Activated naive CD4-positive, alpha-beta T cell (primary cell): ENCODE results near the gene ENDOD1.

Experiments
- DNase-seq, 4 experiments: peaks; one replicate each; lab custom pipeline; 2025; lab: John Stamatoyannopoulos, UW

ENDOD1 gene

GRCh38 chr11:95144313-95145235 is 54.9 kb downstream of the ENDOD1 start:
- DNase-seq = no peak

GRCh38 chr11:95145430-95146060 is 55.9 kb downstream of the ENDOD1 start:
- DNase-seq = no peak

DNA sequence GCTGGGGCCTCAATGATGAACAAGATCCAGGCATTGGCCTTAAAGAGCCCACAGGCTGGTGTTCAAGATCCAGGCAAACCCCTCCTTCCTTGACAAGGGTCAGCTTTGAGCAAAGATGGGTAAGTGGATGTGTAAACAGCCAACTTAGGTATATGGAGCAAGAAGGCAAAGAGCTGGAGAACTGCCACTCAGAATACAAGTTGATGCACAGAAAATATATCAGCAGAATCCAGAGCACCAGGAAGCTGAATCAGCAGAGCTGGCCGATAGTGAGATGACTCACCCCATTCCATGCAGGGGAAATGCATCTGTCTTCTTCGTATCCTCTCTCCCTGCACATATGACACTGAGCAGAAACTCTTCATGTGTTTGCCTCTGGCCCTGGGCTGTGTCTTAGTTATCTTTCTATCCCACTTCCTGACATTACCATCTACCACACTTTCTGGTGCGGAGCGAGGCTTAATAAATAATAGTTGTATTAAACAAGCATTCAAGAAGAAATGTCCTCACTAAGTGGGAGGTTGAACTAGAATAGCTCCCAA is 57.8 kb downstream of the ENDOD1 start:
- DNase-seq = no peak

DNA sequence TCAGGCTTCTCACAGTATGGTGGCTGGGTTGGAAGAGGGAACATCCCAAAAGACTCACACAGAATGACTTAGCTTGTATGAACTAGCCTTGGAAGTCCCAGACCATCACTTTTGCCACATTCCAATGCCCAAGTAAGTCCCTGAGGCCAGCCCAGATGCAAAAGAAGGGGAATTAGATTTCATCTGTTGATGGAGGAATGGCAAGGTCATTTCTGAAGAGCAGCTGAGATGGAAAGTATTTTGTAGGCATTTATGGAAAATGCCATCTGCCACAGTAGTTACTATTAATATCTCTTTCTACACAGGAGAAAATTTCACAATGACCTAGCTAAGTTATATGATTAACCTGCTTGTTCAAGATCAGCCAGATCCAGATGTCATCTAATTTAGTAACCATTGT is 58.8 kb downstream of the ENDOD1 start:
- no peak for DNase-seq

GRCh38 chr11:95148938-95149337 is 59.3 kb downstream of the ENDOD1 start:
- no peak for DNase-seq

DNA sequence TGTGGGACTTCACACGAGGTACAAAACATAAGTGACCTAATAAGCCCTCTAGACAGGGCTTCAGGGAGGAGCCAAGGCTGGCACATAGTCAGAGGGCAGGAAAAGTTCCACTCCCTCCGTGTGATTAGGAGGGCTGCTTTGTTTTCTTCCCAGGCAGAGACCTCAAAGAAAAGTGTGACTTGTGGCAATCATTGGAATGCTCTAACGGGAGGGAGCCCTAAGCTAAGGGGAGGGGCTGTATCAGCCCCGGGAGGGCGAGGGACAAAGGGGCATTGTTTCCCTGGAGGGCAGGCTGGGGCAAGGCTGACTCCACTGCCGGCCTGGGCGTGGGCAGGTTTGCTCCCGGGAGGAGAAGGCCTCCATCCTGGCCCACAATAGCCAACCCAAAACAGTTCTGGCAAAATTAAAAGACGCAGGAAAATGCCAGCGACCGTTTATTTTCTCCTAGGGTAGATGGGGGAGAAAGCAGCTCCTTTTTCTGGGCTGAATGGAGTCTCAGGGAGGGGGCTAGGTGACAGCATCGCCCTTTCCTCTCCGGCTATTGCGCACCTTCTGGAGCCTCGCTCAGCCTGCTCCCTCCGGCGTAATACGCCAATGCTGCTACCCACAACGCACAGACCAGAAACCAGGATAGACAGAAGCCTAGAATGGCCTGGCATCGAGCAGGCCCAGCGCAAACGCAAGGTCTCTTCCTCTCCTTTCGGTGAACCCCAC is 60.2 kb downstream of the ENDOD1 start:
- DNase-seq = no peak

GRCh38 chr11:95150956-95151684 is 61.5 kb downstream of the ENDOD1 start:
- DNase-seq = peak; percentile 65 to 84 (median 80)

DNA sequence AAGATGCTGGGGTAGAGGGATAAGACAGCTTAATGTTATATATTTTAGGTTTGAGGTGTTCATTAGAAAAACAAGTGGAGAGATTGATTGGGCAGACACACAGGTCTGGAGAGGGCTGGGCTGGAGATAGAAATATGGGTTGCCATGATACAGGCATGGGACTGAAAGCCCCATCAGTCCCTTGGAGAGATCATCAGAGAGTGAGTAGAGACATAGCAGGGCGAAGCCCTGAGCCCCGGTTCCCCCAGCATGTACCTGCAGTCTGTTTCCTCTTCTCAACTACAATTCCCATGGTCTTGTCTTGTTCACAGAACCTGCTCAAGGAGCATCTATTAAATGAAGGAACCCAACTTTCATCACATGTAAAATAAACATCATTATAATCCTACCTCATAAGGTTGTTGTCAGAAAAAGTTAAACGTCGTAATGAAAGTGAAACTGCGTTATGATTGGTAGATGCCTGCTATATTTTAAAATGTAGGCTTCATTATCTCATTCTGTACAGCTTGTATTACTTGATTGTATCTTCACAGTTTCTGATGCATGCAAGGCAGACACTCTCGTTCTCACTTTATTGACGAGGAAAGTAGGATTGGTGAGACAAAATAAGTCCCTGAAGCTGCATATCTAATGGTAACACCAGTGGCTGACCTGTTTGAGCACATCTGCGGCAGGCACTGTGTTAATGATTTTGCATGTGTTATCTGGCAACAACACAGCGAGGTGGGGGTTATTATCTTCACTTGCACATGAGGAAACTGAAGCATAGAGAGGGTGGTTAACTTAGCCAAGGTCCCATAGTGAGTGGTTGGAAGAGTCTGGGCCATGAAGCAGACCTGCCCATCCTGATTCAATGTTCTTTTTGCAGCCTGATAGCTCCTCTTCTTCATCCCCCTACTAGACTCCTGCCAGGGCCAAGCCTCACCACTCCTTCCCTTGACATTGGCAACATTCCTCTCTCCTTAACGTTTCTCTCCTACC is 63.5 kb downstream of the ENDOD1 start:
- no peak for DNase-seq

DNA sequence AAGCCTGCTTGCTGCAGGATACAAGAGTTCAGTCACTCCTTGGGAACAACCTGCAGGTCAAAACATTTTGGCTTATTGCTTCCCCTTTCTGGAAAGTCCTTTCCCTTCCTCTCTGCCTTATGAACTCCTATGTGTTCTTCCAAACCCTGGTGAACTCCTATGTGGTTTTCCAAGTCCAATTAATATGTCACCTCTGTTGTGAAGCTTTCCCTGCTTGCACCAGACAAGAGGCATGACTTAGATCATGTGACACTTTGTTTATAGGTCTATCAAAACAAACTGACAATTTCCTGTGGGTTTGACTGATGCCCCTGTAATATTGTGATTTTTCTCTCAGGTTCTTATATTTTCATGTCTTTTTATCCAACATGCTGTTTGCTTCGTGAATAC is 64.2 kb downstream of the ENDOD1 start:
- no peak for DNase-seq

DNA sequence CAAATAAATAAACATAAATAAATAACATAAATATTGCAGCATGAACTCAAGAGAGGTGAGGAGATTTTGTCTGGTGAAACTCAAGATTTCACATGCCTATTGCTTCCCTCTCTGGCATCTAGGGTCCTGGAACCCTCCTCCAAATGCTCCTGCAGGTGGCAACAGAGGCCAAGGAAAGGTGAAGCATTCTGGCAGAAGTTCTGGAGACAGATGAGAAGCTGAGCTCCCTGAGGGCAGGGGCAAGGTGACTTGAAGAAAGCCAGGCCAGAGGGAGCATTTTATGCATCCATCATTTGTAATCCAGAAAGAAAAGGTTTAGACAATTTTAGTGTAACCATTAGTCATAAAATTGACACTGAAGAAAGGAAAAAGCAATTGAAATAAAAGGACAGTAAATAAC is 64.9 kb downstream of the ENDOD1 start:
- DNase-seq = peak in 2 of 4 experiments; percentile 29 to 45

DNA sequence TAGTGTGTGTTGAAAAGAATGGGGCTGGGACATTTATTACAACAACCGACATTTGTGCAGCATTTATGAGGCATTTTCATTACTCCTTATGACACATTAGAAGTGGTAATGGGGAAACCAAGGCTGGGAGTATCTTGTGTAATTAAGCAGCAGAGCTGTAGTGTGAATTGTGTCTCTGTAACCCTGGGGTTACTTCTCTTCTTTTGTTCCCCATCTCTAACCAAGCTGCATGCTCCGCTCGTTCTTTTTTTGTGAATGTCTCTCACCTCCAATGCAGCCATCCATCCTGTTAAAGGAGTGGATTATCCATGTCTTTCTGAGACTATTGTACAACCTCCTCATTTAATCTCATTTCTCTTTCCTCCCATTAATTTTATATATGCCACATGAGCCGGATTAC is 65.7 kb downstream of the ENDOD1 start:
- DNase-seq = no peak

- no peak for DNase-seq
Measured at GRCh38 chr11:95156133-95156721, 66.6 kb downstream of the ENDOD1 start.

- DNase-seq = no peak
Measured at GRCh38 chr11:95156916-95157541, 67.4 kb downstream of the ENDOD1 start.

- no peak for DNase-seq
Measured at GRCh38 chr11:95157824-95158223, 68.2 kb downstream of the ENDOD1 start.

DNA sequence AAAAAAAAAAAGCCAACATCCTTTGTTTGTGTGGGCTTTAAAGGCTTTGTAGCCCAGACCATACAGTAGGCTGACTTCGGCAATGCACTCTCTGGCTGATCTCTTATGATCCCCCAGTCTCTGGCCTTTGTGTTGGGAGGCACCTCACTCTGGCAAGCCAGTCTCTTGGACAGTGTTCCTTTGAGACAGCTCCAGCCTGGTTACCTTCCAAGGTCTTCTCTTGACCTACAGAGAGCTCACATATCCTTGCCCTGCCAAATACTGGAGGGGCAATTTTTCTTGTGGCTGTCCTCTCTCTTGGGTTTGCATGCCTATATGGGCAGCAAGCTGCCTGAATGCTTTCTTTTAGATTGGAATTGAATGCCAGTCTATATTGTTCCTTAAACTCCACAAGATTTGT is 71.6 kb downstream of the ENDOD1 start:
- no peak for DNase-seq

GRCh38 chr11:95163106-95163505 is 73.5 kb downstream of the ENDOD1 start:
- DNase-seq = no peak

- DNase-seq = no peak
Measured at GRCh38 chr11:95165638-95166037, 76.0 kb downstream of the ENDOD1 start.

- no peak for DNase-seq
Measured at GRCh38 chr11:95166781-95167180, 77.1 kb downstream of the ENDOD1 start.

GRCh38 chr11:95170294-95170693 is 80.6 kb downstream of the ENDOD1 start:
- no peak for DNase-seq
